Tibial artery (tissue), 4 donors: ENCODE measurements around the gene MTHFSD.

Experiments
- DNase-seq, 2 donors: peaks; one replicate each; pipeline ENCODE4 v3.0.0-alpha.2; 2019
- H3K27ac ChIP-seq, 2 donors: fragments of 200-600 bp; sonication (generic) in 1 of 2; 1 replicate in 1 of 2; 2 replicates in 1 of 2; pipeline ENCODE4 v1.5.1; 2018 to 2019; ENCODE audit warnings: mild to moderate bottlenecking in 1 of 2
- H3K27me3 ChIP-seq, 2 donors: fragments of 200-600 bp; sonication (generic) in 1 of 2; one replicate each; pipeline versions ENCODE4 v1.5.1 to v1.6.0; 2016 to 2019
- H3K36me3 ChIP-seq, 3 donors: fragments of 200-600 bp; sonication (generic) in 2 of 3; one replicate each; pipeline ENCODE4 v1.5.1; 2016 to 2019; ENCODE audit warnings: mild to moderate bottlenecking in 2 of 3
- H3K4me1 ChIP-seq, 4 donors: fragments of 200-600 bp; sonication (generic) in 2 of 4; 1 replicate in 3 of 4; 2 replicates in 1 of 4; pipeline ENCODE4 v1.5.1; 2016 to 2019
- H3K4me3 ChIP-seq, 2 donors: fragments of 200-600 bp; sonication (generic) in 1 of 2; 1 replicate in 1 of 2; 2 replicates in 1 of 2; pipeline ENCODE4 v1.5.1; 2018 to 2019; ENCODE audit warnings: mild to moderate bottlenecking in 2 of 2
- H3K9me3 ChIP-seq, 3 donors: fragments of 200-600 bp; sonication (generic) in 1 of 3; one replicate each; pipeline ENCODE4 v1.5.1; 2016 to 2019
- intact Hi-C: fragments of 100-400 bp; cut with DNase I; formaldehyde crosslinking; loops from one replicate; pipeline ENCODE4 v1.15.0; 2023; ENCODE audit warnings: low total_unique reads
- TF ChIP-seq, protein P1 (sequence below), 2 experiments: fragments of 200-600 bp in 1 of 2; fragments of 450-650 bp in 1 of 2; IDR thresholded peaks; one replicate each; pipeline ENCODE4 v1.5.1; 2017 to 2019; ENCODE audit warnings: antibody characterized with exemption in 2 of 2, mild to moderate bottlenecking in 1 of 2, moderate library complexity in 1 of 2

MTHFSD gene

DNA sequence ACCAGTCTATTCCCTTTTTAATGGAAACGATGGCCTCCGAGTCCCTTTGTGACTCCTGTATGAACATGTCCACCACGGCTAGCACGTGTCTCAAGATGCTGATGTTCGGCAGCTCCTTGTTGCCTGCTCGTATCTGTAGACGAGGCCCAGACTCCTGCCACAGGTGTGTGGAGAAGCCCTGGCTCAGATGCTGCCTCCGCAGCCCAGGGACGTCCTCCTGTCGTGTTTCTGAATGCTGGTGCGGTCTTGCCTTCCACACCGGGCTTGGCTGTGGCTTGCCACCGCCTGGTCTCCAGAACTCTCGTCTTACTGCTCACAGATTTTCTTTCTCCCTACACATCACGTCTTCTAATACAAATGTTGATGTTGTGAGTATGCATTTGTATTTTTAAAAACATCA is 27.7 kb downstream of the MTHFSD start:
- intact Hi-C loops, result no loop called here
- H3K27me3 ChIP-seq, result peaks cover 0 to 12% of the 10 kb centered on the region in 2 donors
- peaks cover 15 to 21% (median 20%) of the 10 kb centered on the region in 3 donors for H3K36me3 ChIP-seq
- no peaks in the 10 kb centered on the region for H3K4me1 ChIP-seq
- DNase-seq, result no peak
- no peak overlapping the region for H3K4me3 ChIP-seq
- H3K27ac ChIP-seq, result no peak overlapping the region
- TF ChIP-seq, protein P1, sequence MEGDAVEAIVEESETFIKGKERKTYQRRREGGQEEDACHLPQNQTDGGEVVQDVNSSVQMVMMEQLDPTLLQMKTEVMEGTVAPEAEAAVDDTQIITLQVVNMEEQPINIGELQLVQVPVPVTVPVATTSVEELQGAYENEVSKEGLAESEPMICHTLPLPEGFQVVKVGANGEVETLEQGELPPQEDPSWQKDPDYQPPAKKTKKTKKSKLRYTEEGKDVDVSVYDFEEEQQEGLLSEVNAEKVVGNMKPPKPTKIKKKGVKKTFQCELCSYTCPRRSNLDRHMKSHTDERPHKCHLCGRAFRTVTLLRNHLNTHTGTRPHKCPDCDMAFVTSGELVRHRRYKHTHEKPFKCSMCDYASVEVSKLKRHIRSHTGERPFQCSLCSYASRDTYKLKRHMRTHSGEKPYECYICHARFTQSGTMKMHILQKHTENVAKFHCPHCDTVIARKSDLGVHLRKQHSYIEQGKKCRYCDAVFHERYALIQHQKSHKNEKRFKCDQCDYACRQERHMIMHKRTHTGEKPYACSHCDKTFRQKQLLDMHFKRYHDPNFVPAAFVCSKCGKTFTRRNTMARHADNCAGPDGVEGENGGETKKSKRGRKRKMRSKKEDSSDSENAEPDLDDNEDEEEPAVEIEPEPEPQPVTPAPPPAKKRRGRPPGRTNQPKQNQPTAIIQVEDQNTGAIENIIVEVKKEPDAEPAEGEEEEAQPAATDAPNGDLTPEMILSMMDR (IDR thresholded peaks at IDR 0.05), result no peak
- peaks cover 0 to 5% (median 0%) of the 10 kb centered on the region in 3 donors for H3K9me3 ChIP-seq

DNA sequence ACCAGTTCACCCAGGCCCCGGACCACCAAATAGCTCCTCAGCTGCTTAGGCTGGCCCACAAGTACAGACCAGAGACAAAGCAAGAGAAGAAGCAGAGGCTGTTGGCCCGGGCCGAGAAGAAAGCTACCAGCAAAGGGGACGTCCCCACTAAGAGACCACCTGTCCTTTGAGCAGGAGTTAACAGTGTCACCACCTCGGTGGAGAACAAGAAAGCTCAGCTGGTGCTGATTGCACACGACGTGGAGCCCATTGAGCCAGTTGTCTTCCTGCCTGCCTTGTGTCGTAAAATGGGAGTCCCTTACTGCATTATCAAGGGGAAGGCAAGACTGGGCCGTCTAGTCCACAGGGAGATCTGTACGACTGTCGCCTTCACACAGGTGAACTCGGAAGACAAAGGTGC is 29.3 kb downstream of the MTHFSD start:
- TF ChIP-seq, protein P1 (IDR thresholded peaks at IDR 0.05), result no peak
- no peak for DNase-seq
- H3K27ac ChIP-seq, result no peak overlapping the region
- H3K9me3 ChIP-seq, result peaks cover 0 to 5% (median 0%) of the 10 kb centered on the region in 3 donors
- intact Hi-C loops, result no loop called here
- no peaks in the 10 kb centered on the region for H3K4me1 ChIP-seq
- no peak overlapping the region for H3K4me3 ChIP-seq
- peaks cover 0 to 29% of the 10 kb centered on the region in 2 donors for H3K27me3 ChIP-seq
- H3K36me3 ChIP-seq, result peaks cover 0 to 5% (median 5%) of the 10 kb centered on the region in 3 donors

GRCh38 chr16:86524029-86524428 is 31.0 kb downstream of the MTHFSD start:
- Histone ChIP-seq H3K9me3 (peaks cover 0 to 5% (median 0%) of the 10 kb centered on the region in 3 donors), H3K4me1 (peaks cover 0 to 11% (median 4%) of the 10 kb centered on the region in 4 donors), H3K4me3 (no peak overlapping the region), H3K36me3 (no peaks in the 10 kb centered on the region), H3K27me3 (peaks cover 0 to 46% of the 10 kb centered on the region in 2 donors), H3K27ac (no peak overlapping the region)
- intact Hi-C loops, result no loop called here
- TF ChIP-seq, protein P1 (IDR thresholded peaks at IDR 0.05), result no peak
- no peak for DNase-seq

DNA sequence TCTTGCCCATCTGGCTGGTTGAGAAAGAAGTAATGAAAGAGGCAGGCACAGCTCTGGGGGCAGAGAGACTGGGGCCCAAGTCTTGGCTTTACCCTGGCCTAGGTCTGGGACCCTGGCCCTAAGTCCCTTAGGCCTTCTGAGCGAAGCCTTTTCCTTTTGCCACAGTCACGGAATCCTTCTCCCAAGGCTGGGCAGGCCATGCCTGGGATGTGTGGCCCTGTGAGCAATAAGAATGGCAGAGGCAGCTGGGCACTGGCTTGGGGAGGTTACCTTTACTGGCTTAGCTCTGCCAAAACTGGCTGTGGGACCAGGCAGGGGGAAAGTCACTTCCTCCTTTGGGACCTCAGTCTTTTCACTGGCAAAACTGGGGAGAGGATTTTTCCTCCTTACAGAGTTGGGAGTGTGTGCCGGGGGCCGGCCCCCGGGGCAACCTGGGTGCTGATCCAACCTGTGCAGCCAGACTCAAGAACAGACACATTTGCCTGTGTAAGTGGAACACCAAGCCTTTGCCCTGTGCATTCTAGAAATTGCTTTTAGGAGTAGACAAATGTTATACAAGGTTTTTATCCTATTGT is 31.8 kb downstream of the MTHFSD start:
- intact Hi-C loops, result no loop called here
- H3K36me3 ChIP-seq, result no peaks in the 10 kb centered on the region
- H3K4me1 ChIP-seq, result peaks cover 0 to 11% (median 4%) of the 10 kb centered on the region in 4 donors
- no peak for DNase-seq
- H3K9me3 ChIP-seq, result peaks cover 0 to 5% (median 0%) of the 10 kb centered on the region in 3 donors
- TF ChIP-seq, protein P1 (IDR thresholded peaks at IDR 0.05), result no peak
- peaks cover 0 to 53% of the 10 kb centered on the region in 2 donors for H3K27me3 ChIP-seq
- H3K27ac ChIP-seq, result no peak overlapping the region
- H3K4me3 ChIP-seq, result no peak overlapping the region

DNA sequence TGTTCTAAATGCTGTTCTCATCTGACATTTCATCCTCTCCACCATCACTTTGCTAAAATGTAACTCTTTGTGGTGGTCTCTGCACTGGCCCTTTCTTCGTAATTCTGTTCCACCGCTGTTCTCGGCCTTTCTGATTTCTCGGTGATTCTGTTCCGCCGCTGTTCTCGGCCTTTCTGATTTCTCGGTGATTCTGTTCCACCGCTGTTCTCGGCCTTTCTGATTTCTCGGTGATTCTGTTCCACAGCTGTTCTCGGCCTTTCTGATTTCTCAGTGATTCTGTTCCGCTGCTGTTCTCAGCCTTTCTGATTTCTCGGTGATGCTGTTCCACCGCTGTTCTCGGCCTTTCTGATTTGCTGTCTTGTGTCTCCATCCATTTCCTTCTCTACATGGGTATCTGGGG is 32.4 kb downstream of the MTHFSD start:
- intact Hi-C loops, result no loop called here
- Histone ChIP-seq H3K27me3 (peaks cover 0 to 60% of the 10 kb centered on the region in 2 donors), H3K9me3 (peaks cover 0 to 5% (median 0%) of the 10 kb centered on the region in 3 donors), H3K27ac (no peak overlapping the region), H3K36me3 (no peaks in the 10 kb centered on the region), H3K4me3 (no peak overlapping the region), H3K4me1 (peaks cover 0 to 11% (median 4%) of the 10 kb centered on the region in 4 donors)
- DNase-seq, result no peak
- TF ChIP-seq, protein P1 (IDR thresholded peaks at IDR 0.05), result no peak
